ENCODE measurements around the gene SLA2. TPM values are rescaled to one million over a fixed set of nuclear protein-coding genes. Genes with fewer than 3 reads are reported as not detected.
"Not testable (repeated sequence)": the region's sequence is repeated elsewhere in the genome, so short reads cannot be mapped to it uniquely, and the experiment has no call there.

Gene SLA2
- polyA plus RNA-seq, 1 donor = 0.32 TPM

DNA sequence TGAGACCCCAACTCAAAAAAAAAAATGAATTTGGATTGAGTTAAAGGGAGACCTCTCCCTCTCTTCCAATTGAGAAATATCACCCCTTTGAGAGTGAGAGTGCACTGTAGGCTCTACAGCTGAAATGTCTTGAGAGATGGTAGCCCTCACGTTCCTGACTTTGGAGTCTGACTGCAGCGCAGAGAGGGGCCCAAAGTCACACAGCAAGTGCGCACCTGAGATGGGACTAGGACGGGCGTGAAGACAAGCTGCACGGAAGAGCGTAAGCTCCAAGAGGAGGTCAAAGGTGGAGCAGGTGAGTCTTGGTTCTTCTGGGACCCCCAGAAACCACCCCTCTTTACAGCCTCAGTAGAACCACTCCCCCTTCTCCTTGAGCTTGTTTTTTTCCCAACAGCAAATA, 643 bp downstream of the SLA2 start:
- DNase-seq (ENCODE audit: low read depth) = no peak

DNA sequence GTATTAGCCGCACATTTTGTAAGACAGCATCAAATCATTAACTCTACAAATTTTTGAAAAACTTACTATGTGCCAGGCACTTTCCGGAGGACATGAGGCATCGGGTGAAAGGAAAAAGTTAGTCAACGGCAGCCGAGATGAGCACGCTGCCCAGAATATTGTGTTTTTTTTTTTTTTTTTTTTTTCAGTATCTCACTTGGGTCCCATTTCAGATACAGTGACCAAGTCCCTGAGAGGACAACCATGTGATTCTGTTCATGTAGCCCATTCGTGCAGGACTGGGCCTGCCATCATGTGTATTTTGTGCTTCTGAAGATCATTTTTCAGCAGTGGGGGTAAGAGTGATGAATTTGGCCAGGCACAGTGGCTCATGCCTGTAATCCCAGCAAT, 1.3 kb downstream of the SLA2 start:
- DNase-seq (ENCODE audit: low read depth) = no peak

DNA sequence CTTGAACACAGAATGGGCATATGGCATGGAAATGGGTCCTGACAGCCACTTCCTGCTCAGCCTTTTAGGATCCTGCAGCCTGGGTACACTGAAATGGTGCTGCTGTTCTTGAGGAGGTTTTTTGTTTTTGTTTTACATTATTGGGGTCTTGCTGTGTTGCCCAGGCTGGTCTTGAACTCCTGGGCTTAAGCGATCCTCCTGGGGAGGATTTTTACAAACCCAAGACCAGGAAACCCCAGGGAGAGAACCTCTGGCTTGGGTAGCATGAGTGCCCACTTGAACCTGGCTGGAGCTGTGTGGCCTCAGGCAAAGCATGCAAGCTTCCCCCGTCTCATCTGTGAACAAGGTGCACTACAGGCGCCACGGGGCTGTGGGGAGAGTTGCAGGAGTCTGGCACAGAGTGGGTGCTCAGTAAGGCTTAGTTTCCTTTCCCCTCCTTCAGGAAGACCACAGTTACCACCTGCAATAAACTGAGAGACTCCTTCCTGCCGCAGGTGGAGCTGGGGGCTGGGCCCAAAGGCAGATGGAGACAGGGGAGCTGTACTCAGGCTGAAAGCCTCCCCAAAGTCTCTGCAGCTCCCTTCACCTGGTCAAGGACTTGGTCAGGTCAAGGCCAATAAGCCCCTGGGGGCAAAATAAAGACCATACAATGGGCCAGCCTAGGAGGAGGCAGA, 1.8 kb downstream of the SLA2 start:
- no peak for DNase-seq (ENCODE audit: low read depth)

DNA sequence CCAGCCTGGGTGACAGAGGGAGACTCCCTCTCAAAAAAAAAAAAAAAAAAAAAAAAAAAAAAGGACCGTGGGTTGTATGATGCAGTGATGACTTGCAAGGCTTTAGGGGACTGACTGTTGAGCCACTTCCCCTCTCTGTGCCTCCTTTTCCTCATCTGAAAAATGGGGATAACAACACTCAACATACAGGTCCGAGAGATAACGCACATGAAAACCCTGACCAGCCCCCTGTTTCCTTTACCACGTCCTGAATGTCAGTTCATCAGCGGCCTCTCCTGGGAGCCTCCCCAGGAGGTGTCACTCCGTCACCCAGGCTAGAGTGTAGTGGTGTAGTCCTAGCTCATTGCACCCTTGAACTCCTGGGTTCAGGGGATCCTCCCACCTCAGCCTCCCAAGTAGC, 3.9 kb downstream of the SLA2 start:
- DNase-seq (ENCODE audit: low read depth) = no peak

DNA sequence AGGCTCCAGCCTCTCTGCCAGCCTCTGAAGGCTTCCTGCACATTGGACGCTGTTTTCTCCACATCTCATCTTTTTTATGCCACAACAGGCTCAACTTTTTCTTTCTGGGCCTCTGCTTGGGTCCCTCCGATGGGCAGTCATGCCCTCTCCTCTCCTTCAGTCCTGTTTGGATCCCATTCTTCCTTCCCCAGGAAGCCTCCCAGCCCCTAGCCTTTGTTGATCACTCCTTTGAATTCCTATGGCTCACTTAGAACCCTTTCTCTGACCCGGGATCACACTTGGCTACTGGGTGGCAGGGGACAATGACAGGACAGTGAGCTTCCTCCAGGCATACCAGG, 4.5 kb downstream of the SLA2 start:
- no peak for DNase-seq (ENCODE audit: low read depth)

DNA sequence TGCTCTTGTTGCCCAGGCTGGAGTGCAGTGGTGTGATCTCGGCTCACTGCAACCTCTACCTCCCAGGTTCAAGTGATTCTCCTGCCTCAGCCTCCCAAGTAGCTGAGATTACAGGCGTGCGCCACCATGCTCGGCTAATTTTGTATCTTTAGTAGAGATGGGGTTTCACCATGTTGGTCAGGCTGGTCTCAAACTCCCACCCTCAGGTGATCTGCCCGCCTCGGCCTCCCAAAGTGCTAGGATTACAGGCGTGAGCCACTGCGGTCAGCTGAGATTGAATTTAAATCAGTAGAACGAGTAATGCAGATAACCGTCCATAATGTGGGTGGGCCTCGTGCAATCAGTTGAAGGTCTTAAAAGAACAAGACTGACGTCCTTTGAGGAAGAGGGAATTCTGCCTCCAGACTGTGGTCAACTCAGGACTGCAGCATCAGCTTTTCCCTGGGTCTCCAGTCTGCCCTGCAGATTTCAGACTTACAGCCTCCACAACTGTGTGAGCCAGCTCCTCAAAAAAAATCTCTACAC, 7.1 kb downstream of the SLA2 start:
- not testable (repeated sequence) for DNase-seq (ENCODE audit: low read depth)

DNA sequence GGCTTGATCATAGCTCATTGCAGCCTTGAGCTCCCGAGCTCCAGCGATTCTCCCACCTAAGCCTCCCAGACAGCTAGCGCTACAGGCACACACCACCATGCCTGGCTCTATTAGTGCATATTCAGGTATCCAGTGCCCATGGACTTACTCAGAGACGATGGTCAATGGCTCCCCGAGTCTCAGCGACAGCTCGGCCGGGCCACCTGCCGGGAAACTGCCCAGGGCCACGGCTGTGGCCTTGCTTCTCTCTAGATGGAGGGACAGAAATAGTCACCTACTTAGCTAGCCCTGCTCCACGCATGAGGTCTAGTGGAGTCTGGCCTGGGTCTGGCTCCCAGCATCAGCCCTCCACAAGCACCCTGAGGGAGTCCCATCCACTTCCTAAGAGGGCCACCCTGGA, 11.7 kb downstream of the SLA2 start:
- DNase-seq (ENCODE audit: low read depth) = no peak

DNA sequence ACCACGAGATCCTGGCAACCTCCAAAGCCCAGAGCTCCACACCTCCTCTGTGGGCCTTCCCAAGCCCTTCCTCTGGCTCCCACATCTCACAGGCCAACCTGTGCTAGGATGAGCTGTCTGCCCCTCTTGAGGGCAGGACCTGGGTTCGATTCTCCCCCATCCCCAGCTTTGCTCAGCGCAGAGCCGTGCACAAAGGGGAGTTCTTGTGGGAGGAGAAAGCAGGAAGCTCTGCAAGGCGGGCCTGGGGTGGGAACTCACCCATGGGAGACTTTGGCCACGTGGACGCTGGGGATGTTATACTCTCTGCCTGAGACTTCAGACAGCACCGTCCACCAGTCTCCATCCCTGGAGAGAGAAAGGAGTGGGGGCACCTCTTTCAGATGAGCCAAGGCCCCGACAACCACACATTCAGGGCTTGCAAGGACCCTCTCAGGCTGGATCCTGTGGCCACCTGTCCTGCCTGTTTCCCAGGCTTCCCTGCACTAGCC, 12.7 kb downstream of the SLA2 start:
- no peak for DNase-seq (ENCODE audit: low read depth)

DNA sequence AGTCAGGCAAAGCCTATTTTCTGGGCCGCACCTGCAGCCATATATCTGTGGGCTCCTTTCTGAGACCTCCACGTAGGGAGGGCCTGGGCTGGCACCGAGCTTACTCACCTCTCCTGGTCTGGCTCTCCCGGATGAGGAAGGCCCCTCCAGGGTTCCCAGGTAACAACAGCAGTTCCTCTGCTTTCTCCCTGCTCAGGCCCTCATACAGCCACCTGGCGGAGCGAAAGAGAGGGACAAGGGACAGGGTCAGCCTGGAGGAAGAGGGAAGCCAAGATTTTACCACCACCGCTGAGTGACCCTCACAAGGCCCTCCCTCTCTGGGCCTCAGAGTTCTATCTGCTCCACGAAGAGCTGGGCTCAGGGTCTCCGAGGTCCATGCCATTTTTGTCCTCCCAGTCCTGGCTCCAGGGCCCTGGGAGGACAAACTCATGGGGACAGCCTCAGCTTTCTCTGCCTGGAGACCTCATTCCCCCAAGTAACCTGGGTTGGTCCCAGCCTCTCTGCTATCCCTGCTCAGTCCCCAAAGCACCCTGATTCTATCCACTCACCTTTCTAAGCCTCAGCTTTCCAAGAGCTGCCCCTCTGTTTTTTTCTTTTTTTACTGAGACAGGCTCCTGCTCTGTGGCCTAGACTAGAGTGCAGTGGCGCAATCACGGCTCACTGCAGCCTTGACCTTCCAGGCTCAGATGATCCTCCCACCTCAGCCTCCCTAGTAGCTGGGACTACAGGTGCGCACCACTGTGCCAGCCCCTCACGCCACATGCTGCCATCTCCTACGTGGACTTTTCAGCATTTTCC, 13.3 kb downstream of the SLA2 start:
- DNase-seq (ENCODE audit: low read depth) = no peak

DNA sequence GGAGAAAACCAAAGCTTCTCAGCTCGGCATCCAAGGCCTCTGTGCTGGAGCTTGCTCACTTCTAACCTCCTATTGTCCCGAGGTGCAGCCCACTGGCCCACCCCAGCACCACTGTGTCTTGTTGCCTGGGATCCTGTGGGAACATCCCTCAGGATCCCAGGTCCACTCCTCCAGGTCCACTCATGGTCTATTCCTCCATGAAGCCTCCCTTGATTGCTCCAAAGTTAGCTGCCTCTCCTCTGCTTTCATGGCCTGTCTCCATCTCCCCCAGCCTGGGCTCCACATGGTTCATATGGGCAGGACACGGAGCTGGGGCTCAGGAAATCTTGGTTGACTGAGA, 13.9 kb downstream of the SLA2 start:
- DNase-seq (ENCODE audit: low read depth) = no peak

DNA sequence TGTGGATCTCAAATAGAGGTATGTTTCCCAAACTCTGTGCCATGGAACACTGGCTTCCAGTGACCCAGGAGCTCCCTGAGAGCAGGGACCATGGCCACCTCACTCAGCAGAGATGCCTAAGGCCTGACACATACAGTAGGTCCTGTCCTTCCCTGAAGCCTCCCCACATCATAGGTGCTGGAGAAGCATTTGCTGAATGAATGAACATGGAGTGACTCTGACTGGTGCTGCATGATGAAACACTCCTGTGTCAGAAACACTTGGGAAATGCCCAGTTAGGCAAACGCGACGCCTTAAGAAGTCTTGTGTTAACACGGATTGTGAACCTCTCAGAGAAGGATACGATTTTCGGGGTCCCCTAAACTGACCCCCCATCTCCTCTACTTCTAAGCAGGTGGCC, 14.3 kb downstream of the SLA2 start:
- DNase-seq (ENCODE audit: low read depth) = no peak

DNA sequence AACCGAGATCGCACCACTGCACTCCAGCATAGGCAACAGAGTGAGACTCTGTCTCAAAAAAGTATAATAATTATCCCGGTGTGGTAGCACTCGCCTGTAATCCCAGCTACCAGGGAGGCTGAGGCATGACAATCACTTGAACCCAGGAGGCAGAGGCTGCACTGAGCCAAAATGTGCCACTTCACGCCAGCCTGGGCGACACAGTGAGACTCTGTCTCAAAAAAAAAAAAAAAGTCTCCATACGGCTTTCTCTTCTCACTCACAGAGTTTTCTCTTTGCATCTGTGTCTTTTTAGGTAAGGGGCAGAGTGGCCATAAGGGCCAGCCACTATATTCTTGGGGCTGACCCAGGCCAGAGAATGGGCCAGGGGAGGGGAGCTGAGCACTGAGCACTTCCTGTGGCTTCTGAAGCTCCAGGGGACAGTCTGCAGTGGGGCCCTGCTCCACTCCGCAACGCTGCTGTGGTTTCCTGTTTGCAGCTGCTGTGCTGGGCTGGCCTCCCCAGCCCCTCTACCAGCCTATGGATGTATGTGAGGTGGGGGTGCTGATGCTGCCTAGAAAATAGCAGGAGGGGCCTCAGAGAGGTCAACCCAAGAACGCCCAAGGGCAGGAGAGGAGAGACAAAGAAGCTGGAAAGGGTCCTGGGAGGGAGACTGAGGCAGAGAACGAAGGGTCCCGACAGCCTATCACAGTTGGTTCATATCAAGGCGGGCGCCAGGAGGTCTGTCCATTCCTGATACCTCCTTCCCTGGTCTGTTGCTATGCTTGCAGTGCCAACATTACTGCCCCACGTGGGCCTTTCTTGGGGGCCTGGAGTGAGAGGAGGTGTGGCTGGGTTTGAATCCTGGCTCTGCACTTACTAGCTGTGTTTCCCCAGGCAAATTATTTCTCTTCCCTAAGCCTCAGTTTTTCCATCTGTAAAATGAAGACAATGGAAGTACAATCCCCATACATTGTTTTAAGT, 16.0 kb downstream of the SLA2 start:
- no peak for DNase-seq (ENCODE audit: low read depth)

DNA sequence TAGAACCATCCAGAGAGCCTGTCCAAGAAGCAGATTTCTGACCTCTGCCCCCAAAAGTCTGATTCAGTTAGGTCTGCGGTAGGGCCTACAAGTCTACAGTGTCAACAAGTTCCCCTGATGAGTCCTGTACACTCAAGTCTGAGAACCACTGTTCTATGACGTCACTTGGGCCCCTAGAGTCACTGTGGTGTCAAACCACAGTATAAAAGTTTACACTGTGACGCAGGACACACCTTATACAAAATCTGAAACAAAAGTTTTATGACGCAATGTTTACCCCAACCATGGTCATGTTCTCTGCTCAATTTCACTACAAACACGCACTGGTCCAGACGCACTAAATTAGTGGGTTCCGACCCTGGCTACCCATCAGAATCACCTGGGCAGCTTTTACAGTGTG, 17.9 kb downstream of the SLA2 start:
- DNase-seq (ENCODE audit: low read depth) = no peak

DNA sequence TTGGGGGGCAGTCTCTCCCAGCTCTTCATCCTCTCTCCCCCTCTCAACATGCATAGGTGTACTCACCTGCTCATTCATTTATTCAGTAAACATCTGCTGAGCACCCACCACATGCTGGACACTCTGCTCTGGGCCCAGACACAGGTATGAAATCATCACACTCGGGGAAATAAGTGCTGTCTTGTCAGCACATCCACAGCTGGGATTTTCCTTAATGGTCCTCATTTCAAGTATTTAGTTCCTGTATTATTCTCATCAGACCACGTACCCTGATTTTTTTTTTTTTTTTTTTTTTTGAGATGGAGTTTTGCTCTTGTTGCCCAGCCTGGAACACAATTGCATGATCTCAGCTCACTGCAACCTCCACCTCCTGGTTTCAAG, 21.1 kb downstream of the SLA2 start:
- DNase-seq (ENCODE audit: low read depth) = no peak

DNA sequence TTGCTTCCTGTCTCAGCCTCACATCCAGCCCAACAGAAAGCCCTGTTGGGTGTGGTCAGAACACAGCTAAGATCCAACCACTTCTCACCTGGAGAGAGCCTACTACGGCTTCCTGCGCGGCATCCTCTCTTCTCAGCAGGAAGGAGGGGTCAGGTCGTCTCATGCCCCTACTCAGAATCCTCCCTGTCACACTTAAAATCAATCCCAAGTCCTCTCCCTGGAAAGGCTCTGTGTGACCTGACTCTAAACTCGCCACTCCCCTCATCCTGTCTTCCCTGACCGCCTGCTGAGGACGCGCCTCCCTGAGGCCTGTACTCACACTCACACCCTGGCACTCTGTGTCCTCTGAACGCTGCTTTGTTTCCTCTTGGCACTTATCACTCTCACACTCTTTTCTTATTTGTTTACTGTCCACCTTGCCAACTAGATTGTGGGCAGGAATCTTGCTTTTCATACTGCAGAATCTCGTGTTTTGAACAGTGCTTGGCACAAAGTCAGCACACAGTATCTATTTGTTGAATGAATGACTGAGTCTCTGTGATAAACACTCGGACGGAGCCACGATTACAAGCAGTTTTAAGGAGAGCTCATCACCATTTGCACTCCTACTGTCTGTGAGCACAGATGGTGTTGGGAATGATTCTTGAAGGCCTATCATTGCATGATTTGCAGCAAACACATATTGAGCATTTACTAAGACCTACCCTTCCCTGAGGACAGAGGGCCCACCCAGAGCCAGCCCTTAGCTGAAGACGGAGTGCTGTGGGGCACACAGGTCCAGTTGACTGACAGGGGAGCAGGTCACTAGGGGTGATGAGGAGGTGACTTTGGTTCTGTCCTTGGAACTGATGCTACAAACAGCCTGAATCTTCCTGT, 21.7 kb downstream of the SLA2 start:
- no peak for DNase-seq (ENCODE audit: low read depth)

DNA sequence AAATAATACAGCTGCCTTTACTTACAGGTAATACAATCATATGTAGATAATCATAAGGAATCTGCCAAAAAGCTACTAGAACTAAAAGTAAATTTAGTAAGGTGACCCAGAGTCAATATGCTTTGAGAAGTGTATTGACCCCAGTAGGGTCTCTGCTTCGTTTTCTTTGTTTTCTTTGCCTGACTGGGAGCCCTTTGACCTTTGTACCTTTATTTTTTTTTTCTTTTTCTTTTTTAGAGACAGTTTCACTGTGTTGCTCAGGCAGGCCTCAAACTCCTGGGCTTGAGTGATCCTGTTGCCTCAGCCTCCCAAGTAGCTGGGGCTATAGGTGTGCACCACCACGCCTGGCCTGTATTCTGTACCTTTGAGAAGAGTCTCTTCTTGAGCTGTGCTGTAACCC, 22.6 kb downstream of the SLA2 start:
- DNase-seq (ENCODE audit: low read depth) = no peak

DNA sequence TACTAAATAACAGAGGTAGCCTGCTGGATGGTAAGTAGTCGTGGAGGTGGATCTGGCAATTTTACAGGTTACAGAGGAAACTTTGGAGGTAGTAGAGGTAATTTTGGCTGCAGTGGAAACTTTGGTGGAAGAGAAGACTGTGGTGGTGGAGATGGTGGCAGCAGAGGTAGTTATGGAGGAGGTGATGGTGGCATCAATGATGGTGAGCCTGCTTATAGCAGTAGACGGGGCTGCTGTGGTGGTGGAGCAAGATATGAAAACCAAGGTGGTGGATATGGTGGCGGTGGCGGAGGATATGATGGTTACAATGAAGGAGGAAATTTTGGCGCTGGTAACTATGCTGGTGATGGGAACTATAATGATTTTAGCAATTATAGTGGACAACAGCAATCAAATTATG, 25.1 kb downstream of the SLA2 start:
- no peak for DNase-seq (ENCODE audit: low read depth)

DNA sequence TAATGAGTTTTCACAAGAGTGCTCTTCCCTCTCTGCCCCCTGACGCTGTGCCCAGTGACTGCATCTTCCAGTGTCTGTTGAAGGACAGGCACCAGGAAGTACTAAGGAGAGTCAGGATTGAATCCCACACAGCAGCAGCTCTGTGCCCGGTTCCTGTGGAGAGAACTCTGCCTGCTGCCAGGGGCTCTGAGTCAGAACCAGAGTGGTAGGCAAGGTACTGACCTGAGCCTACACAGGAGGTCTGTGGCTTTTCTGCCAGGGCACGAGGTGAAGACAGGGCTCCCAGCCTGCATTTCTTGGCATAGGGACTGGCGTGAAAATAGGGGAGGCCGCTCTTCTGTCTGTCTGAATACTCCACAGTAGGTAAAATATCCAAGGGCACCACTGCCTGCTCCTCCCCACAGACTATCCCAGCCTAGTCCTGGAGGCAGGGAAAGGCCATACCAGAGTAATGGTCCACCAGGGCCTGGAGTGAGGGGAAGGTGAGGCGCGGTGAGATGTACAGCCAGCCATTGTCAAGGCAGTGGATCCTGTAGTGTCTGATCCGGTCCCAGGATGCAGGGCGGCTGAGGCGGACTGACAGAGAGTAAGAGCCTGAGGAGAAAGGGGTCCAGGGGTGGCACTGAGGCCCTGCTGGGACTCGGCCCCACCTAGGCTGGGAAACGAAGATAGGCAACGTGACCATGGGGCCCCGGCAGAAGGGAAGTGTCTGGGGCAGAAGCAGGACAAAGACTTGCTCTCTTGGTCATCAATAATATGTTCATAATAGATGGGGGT, 31.0 kb downstream of the SLA2 start:
- DNase-seq (ENCODE audit: low read depth) = no peak

DNA sequence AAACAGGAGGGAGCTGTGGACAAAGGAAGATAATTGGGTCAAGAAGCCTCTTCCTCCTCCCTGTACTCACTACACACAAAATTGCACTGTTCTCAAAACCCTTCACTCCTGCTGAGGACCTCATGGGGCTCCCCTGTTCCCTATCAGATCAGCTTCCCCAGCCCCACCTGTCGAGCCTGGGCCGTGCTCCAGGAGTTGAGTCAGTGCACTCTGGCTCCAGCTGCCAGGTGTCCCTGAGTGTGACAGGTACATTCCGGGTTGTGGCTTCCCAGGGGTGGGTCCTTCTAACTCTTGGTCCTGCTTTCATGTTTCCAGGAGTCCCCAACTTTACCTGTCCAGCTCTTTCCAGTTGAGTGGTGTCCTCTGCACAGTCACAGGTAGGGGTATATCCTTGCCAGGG, 32.0 kb downstream of the SLA2 start:
- DNase-seq (ENCODE audit: low read depth) = no peak

DNA sequence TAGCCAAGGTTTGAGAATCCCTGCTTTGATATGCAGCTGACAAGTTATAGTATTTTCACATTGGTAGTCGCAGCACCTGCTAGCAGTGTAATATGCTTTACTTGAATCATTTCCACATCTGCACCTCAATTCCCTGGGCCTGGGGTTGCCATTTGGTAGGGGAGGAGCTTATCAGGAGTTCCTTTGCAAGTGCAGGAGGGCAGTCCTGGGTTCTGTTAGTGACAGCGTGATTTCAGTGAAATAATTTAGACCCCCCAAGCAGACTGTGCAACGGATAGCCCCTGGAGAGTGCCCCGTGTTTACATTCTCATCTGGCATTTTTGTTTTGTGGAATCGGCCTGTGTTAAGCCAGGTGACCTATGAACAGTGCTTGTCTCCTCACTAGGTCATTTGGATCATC, 34.4 kb downstream of the SLA2 start:
- no peak for DNase-seq (ENCODE audit: low read depth)

DNA sequence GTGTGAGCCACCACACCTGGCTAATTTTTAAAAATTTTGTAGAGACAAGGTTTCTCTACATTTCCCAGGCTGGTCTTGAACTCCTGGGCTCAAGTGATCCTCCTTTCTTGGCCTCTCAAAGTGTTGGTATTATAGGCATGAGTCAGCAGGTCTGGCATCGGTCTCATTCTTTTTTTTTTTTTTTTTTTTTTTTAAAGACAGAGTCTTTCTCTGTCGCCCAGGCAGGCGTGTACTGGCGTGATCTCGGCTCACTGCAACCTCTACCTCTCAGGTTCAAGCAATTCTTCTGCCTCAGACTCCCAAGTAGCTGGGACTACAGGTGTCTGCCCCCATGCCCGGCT, 37.6 kb downstream of the SLA2 start:
- DNase-seq (ENCODE audit: low read depth) = not testable (repeated sequence)

All from forelimb muscle (tissue), 1 donor.